ENCODE results near the gene NLRP3. TPM values are rescaled to one million over a fixed set of nuclear protein-coding genes. Genes with fewer than 3 reads are reported as not detected.

NLRP3 gene
- total RNA-seq, 1 experiment from 2014 or later = not detected

GRCh38 chr1:247429496-247429895, 13.5 kb downstream of the NLRP3 start:
- Histone ChIP-seq H3K4ac (ENCODE audit: low read depth, low read length) (no peak overlapping the region), H4K91ac (ENCODE audit: insufficient read length, low read depth, low read length) (no peak overlapping the region), H3K14ac (ENCODE audit: insufficient read depth, low read length) (no peak overlapping the region), H2BK20ac (ENCODE audit: low read depth, low read length, poor library complexity, severe bottlenecking) (no peak overlapping the region), H3K79me1 (ENCODE audit: insufficient read depth, low read depth, low read length, poor library complexity, severe bottlenecking) (no peaks in the 10 kb centered on the region), H2BK5ac (ENCODE audit: insufficient read length, low read length) (no peak overlapping the region), H2AFZ (ENCODE audit: low read length) (no peak overlapping the region), H2BK15ac (ENCODE audit: low read depth, low read length) (no peak overlapping the region), H3K79me2 (ENCODE audit: insufficient read depth, low read length) (no peaks in the 10 kb centered on the region), H4K20me1 (ENCODE audit: control insufficient read depth, insufficient read depth, insufficient read length) (no peaks in the 10 kb centered on the region), H3K4me1 (ENCODE audit: insufficient read depth, low read length) (no peaks in the 10 kb centered on the region), H3K9me3 (ENCODE audit: control insufficient read depth, low read depth, low read length) (no peaks in the 10 kb centered on the region), H4K5ac (ENCODE audit: insufficient read length, low read depth, low read length) (no peak overlapping the region), H3K23ac (ENCODE audit: insufficient read length, low read depth, low read length) (no peak overlapping the region), H4K8ac (replicated peaks; ENCODE audit: insufficient read length, low read depth, low read length) (no peak overlapping the region), H3K56ac (ENCODE audit: insufficient read length, low read depth, low read length) (no peak overlapping the region), H3K23me2 (ENCODE audit: insufficient read length, low read depth, low read length, poor library complexity, severe bottlenecking) (no peaks in the 10 kb centered on the region), H3K9ac (ENCODE audit: extremely low read depth, insufficient read length, low read length) (no peak overlapping the region), H3K4me2 (ENCODE audit: insufficient read depth, insufficient read length, low read length) (no peak overlapping the region), H3K27ac (ENCODE audit: insufficient read length, low read depth, low read length) (no peak overlapping the region), H3K27me3 (ENCODE audit: insufficient read depth, low read length) (no peaks in the 10 kb centered on the region; the same call in 1 of the 2 replicates), H2BK120ac (ENCODE audit: low read depth, low read length, poor library complexity, severe bottlenecking) (no peak overlapping the region), H3K18ac (ENCODE audit: insufficient read length, low read depth, low read length) (no peak overlapping the region), H2AK5ac (ENCODE audit: insufficient read length, low read length) (no peak overlapping the region), H2BK12ac (ENCODE audit: insufficient read length, low read depth, low read length) (no peak overlapping the region), H3T11ph (ENCODE audit: low read length) (no peak overlapping the region)
- no peak overlapping the region for H3K4me3 Mint-ChIP-seq
- H3K36me3 Mint-ChIP-seq (ENCODE audit: insufficient read depth in 1 of 3, low read depth in 3 of 3) = no peaks in the 10 kb centered on the region
- WGBS (ENCODE audit: extremely low coverage, insufficient read length, low lambda C conversion rate) = no CpG with 5 or more reads among the region's 6 CpGs
- no peaks in the 10 kb centered on the region for H3K9me3 Mint-ChIP-seq
- no peak for TF ChIP-seq CTCF (conservative IDR thresholded peaks at IDR 0.05)
- H3K4me1 Mint-ChIP-seq = no peaks in the 10 kb centered on the region
- H3K27me3 Mint-ChIP-seq (ENCODE audit: low read depth) = peaks cover 5% of the 10 kb centered on the region
- no peak overlapping the region; a peak in 1 of 7 replicates for H3K27ac Mint-ChIP-seq
- DNase-seq = no peak

All from H9 (cell line).